GM12891 (cell line): ENCODE results near the gene FANCI.

Source experiments
- POLR2A ChIP-seq: IDR thresholded peaks from 2 replicates; pipeline ENCODE4 v1.6.1; 2011; ENCODE audit warnings: low read depth, low read length, control low read depth
- POLR2AphosphoS5 ChIP-seq: IDR thresholded peaks from 2 replicates; pipeline ENCODE4 v1.6.1; 2011; ENCODE audit warnings: low read depth, low read length, control low read depth
- POU2F2 ChIP-seq: IDR thresholded peaks from 2 replicates; pipeline ENCODE4 v1.6.1; 2011; ENCODE audit warnings: low read depth, mild to moderate bottlenecking, control low read depth, low read length, moderate library complexity
- SPI1 ChIP-seq: IDR thresholded peaks from 2 replicates; pipeline ENCODE4 v1.6.1; 2011; ENCODE audit warnings: low read depth, low read length, control low read depth
- TAF1 ChIP-seq: IDR thresholded peaks from 2 replicates; pipeline ENCODE4 v1.6.1; 2011; ENCODE audit warnings: low read depth, low read length, control low read depth

DNA sequence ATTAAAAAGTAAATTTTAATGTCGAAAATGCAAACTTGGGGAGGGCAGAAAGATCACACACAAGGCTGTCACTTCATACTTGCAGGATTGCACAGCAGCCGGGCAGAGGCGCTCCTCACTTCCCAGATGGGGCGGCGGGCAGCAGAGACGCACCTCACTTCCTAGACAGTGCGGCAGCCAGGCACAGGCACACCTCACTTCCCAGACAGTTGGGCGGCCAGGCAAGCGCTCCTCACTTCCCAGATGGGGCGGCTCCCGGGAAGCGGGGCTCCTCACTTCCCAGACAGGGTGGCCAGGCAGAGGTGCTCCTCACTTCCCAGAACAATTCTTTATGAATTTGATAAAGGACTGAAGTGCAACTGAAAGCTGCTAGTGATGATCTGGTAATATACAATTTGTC lies 43.6 kb upstream of the FANCI start:
- no peak for TF ChIP-seq POLR2AphosphoS5
- TF ChIP-seq POU2F2, result no peak
- no peak for TF ChIP-seq POLR2A
- no peak for TF ChIP-seq TAF1
- no peak for TF ChIP-seq SPI1
